Spleen (tissue), 11 donors: ENCODE results near the gene TBCE. TPM values are rescaled to one million over a fixed set of nuclear protein-coding genes. Genes with fewer than 3 reads are reported as not detected.
A peak's percentile ranks its signal among the peaks of the same experiment; 100 is the strongest.

ENCODE experiments used
- DNase-seq: peaks from one replicate; pipeline ENCODE4 v3.0.0-alpha.2; 2020
- H3K27ac ChIP-seq, 8 donors: fragments of 200-600 bp; sonication (generic) in 7 of 8; 1 replicate in 4 of 8; 2 replicates in 4 of 8; pipeline versions ENCODE4 v1.5.0 to v1.8.0; 2016 to 2021; ENCODE audit warnings: inconsistent platforms in 4 of 8, mild to moderate bottlenecking in 4 of 8, moderate library complexity in 1 of 8
- H3K27me3 ChIP-seq, 7 donors: fragments of 200-600 bp; sonication (generic) in 6 of 7; replicated peaks in 1 of 7; 1 replicate in 4 of 7; 2 replicates in 3 of 7; pipeline versions ENCODE4 v1.5.0 to v1.8.0; 2016 to 2021; ENCODE audit warnings: inconsistent platforms in 3 of 7, mild to moderate bottlenecking in 1 of 7
- H3K36me3 ChIP-seq, 6 donors: fragments of 200-600 bp; sonication (generic) in 5 of 6; 1 replicate in 4 of 6; 2 replicates in 2 of 6; pipeline versions ENCODE4 v1.5.0 to v1.8.0; 2016 to 2021; ENCODE audit warnings: inconsistent platforms in 2 of 6
- H3K4me1 ChIP-seq, 6 donors: fragments of 200-600 bp; sonication (generic) in 5 of 6; 1 replicate in 3 of 6; 2 replicates in 3 of 6; pipeline versions ENCODE4 v1.5.0 to v1.8.0; 2016 to 2021; ENCODE audit warnings: inconsistent platforms in 3 of 6
- H3K4me3 ChIP-seq, 8 donors: fragments of 200-600 bp; sonication (generic) in 7 of 8; 1 replicate in 4 of 8; 2 replicates in 4 of 8; pipeline versions ENCODE4 v1.5.0 to v1.8.0; 2016 to 2021; ENCODE audit warnings: inconsistent platforms in 4 of 8, mild to moderate bottlenecking in 4 of 8, moderate library complexity in 2 of 8
- H3K9me3 ChIP-seq, 8 donors: fragments of 200-600 bp; sonication (generic) in 7 of 8; 1 replicate in 4 of 8; 2 replicates in 4 of 8; pipeline versions ENCODE4 v1.5.0 to v1.8.0; 2016 to 2021; ENCODE audit warnings: inconsistent platforms in 4 of 8
- POLR2A ChIP-seq, 3 donors: fragments of 450-650 bp; IDR thresholded peaks; one replicate each; pipeline ENCODE4 v1.5.1; 2017; ENCODE audit warnings: antibody characterized with exemption in 3 of 3, mild to moderate bottlenecking in 1 of 3
- POLR2AphosphoS5 ChIP-seq, 3 donors: sonication (generic); formaldehyde crosslinking; IDR thresholded peaks; one replicate each; pipeline ENCODE4 v1.5.1; 2017; ENCODE audit warnings: antibody characterized with exemption in 3 of 3
- WGBS, 5 donors: extraction: QIAGEN DNeasy Blood & Tissue Kit in 3 of 5; methylation state at CpG; one replicate each; pipeline versions ENCODE4 v1.1.5 to v1.1.7; 2013 to 2018; 5-methylcytosine and 5-hydroxymethylcytosine counted together
- intact Hi-C: fragments of 100-400 bp; cut with DNase I; formaldehyde crosslinking; loops from one replicate; pipeline ENCODE4 v1.15.0; 2023; ENCODE audit warnings: low total_unique reads
- polyA plus RNA-seq, 3 donors: library from polyadenylated mRNA; stranded (reverse); fragments of 200-250 nt; gene quantifications; one replicate each; pipeline ENCODE4 v1.2.1, GENCODE V29; 2013
- total RNA-seq, 7 donors: library from RNA; depleted of rRNA in 3 of 7; stranded (reverse); fragments of >200 nt in 3 of 7; fragmentation: NEBNext Ultra II Directional in 4 of 7; extraction: Animal tissue kit (Norgen Biotek cat#: 25700) in 4 of 7; gene quantifications; one replicate each; pipeline versions ENCODE4 v1.1.0 to v1.2.1, GENCODE V29; 2016 to 2021
- TF ChIP-seq, protein P1 (sequence below), 11 experiments: fragments of 200-600 bp in 7 of 11; fragments of 450-650 bp in 4 of 11; sonication (generic) in 4 of 11; IDR thresholded peaks in 8 of 11; conservative IDR thresholded peaks in 3 of 11; 1 replicate in 7 of 11; 2 replicates in 4 of 11; pipeline versions ENCODE4 v1.4.0 to v1.8.0; 2016 to 2021; ENCODE audit warnings: antibody characterized with exemption in 11 of 11, inconsistent platforms in 4 of 11, mild to moderate bottlenecking in 1 of 11
- donor health status: healthy with polysubstance abuse.
- donor health status: DM: no; HTN: no; CAD: no; lungs with moderate emphysema.
- donor health status: DM: no; HTN: no; CAD: no.
- donor health status: Bipolar disorder and iron deficiency.
- donor health status: healthy.
- donor health status: DM: no; HTN: no; CAD: no.
- donor health status: DM: yes; HTN: yes; CAD: no.

TBCE gene
- total and polyA plus RNA-seq, 10 donors = 13.6 to 30.0 (median 18.2) TPM

DNA sequence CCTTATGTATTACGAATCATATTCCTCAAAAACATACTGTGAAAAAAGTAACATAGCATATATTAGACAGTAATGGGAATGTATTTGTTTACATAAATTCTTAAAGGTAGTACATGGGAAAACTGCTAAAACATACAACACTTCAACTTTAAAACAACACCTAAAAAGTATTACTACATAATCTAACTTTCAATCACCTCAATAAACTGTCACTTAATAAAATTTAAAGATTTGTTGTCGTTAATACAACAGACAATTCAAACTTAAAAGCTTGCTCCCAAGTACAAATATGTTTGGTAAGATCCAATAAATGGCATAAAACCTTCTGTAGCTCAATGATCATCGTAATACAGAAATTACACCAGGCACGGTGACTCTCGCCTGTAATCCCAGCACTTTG, 42.9 kb upstream of the TBCE start:
- peaks cover 47 to 78% (median 63%) of the 10 kb centered on the region in 6 donors for H3K4me1 ChIP-seq

DNA sequence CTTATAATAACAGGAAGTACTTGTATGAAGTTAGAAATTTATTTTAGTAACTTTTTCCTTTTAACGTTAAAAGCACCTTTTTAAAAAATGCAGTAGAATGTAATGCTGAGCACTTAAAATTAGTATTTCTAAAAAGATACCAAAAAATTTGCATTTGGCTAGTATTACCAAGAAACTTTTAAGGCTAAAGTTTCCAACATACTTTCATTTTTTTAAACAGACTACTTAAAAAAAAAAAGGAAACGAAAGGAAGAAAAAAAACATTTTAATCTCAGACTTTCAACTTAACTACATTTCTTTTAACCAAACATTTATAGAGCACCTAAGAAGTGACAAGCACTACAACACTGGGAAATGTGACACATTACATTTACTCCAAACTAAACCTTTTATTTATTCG, 42.1 kb upstream of the TBCE start:
- Histone ChIP-seq H3K4me3 (peak overlapping the region in 5 of 8 donors; percentile 1 to 97 (median 90)), H3K4me1 (peaks cover 51 to 78% (median 66%) of the 10 kb centered on the region in 6 donors), H3K27me3 (no peaks in the 10 kb centered on the region), H3K9me3 (no peaks in the 10 kb centered on the region), H3K36me3 (peaks cover 0 to 30% (median 0%) of the 10 kb centered on the region in 6 donors), H3K27ac (peak overlapping the region in 6 of 8 donors; percentile 95 to 100 (median 98))
- DNase-seq = no peak
- WGBS, 5 donors = 10 to 17% (median 12%) methylated on average over 3 of the region's 3 CpGs
- TF ChIP-seq, protein P1, sequence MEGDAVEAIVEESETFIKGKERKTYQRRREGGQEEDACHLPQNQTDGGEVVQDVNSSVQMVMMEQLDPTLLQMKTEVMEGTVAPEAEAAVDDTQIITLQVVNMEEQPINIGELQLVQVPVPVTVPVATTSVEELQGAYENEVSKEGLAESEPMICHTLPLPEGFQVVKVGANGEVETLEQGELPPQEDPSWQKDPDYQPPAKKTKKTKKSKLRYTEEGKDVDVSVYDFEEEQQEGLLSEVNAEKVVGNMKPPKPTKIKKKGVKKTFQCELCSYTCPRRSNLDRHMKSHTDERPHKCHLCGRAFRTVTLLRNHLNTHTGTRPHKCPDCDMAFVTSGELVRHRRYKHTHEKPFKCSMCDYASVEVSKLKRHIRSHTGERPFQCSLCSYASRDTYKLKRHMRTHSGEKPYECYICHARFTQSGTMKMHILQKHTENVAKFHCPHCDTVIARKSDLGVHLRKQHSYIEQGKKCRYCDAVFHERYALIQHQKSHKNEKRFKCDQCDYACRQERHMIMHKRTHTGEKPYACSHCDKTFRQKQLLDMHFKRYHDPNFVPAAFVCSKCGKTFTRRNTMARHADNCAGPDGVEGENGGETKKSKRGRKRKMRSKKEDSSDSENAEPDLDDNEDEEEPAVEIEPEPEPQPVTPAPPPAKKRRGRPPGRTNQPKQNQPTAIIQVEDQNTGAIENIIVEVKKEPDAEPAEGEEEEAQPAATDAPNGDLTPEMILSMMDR (IDR thresholded peaks at IDR 0.05 in 8 of 11, conservative IDR thresholded peaks at IDR 0.05 in 3 of 11) = no peak
- intact Hi-C loops = loop anchor here (10.0 kb wide), 1 partner anchor 70 kb away; no protein-coding TSS in a partner anchor

More for the DNA sequence above, 42.9 kb upstream of the TBCE start:
- H3K4me3 ChIP-seq = peak overlapping the region in 4 of 8 donors; percentile 1 to 97 (median 42)
- H3K27ac ChIP-seq = peak overlapping the region in 5 of 8 donors; percentile 96 to 100 (median 99)
- TF ChIP-seq POLR2AphosphoS5 (IDR thresholded peaks at IDR 0.05) = no peak
- TF ChIP-seq POLR2A (IDR thresholded peaks at IDR 0.05) = no peak
- TF ChIP-seq, protein P1 (IDR thresholded peaks at IDR 0.05 in 8 of 11, conservative IDR thresholded peaks at IDR 0.05 in 3 of 11) = no peak
- no peaks in the 10 kb centered on the region for H3K27me3 ChIP-seq
- H3K36me3 ChIP-seq = peaks cover 0 to 39% (median 0%) of the 10 kb centered on the region in 6 donors
- 78 to 90% (median 88%) methylated on average over 5 of the region's 5 CpGs for WGBS, 5 donors
- no peak for DNase-seq
- intact Hi-C loops = loop anchor here (10.0 kb wide), 1 partner anchor 69 kb away; no protein-coding TSS in a partner anchor
- no peaks in the 10 kb centered on the region for H3K9me3 ChIP-seq

DNA sequence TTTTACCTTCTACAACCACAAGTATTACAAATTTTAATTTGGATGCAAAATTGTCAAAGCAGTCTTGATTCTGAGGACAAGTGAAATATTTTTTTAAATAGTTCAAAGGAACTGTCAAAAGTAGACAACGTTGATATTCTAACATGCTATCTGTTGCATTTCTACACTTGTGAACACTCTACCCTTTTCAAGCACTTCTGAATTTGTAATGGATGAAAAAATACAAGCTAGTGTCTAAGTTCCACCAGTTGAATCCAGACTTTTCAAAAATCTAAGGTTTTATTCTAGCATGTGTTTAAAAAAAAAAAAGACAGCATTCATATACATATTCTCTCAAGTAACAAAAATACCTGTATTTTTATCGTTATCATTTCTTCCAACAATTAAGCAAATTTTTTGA, 41.4 kb upstream of the TBCE start:
- DNase-seq = no peak
- intact Hi-C loops = loop anchor here (10.0 kb wide), 1 partner anchor 71 kb away; no protein-coding TSS in a partner anchor
- peaks cover 0 to 23% (median 0%) of the 10 kb centered on the region in 6 donors for H3K36me3 ChIP-seq
- H3K27ac ChIP-seq = peak overlapping the region in 7 of 8 donors; percentile 95 to 100 (median 98)
- H3K27me3 ChIP-seq = no peaks in the 10 kb centered on the region
- no peaks in the 10 kb centered on the region for H3K9me3 ChIP-seq
- TF ChIP-seq, protein P1 (IDR thresholded peaks at IDR 0.05 in 8 of 11, conservative IDR thresholded peaks at IDR 0.05 in 3 of 11) = no peak
- TF ChIP-seq POLR2A (IDR thresholded peaks at IDR 0.05) (no peak), POLR2AphosphoS5 (IDR thresholded peaks at IDR 0.05) (no peak)
- WGBS, 5 donors = 19 to 37% (median 31%) methylated on average over 2 of the region's 2 CpGs
- H3K4me3 ChIP-seq = peak overlapping the region in 7 of 8 donors; percentile 62 to 97 (median 90)
- peaks cover 57 to 78% (median 67%) of the 10 kb centered on the region in 6 donors for H3K4me1 ChIP-seq

DNA sequence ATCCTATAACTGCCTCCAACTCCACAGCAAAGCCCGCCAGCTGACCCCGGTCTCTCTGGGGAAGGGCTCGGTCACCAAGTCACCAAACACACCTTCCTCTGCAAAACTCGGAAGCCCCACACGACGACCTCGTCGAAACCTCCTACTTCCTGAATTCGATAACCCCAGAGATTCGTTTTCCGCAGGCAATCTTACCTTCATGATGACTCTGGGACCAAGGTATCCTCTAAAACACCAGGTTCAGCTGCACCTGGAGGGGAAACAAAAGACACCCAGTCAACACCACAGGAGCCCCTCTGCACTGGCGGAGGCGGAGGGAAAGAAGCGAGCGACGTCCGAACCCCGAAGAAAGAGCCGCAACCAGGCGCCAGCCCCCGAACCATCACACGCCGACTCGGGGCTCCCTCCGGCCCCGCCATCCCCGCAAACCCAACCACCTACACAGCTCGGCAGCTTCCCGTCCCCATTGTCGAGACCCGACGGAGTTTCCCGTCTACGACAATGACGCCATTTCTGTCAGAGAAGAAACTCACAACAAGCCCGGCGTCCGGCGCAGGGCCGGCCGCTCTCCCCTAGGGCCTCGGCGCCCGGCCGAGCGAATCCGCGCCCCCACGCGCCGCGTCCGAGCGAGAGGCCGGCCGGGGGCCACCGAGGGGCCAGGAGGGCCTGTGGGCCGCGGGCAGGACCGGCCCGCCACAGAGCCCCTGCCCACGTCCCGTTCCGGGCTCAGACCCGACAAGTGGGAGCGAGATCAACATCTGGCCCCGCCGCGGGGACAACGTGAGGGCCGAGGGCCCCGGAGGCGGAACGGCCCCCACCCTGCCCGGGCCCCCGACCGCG, 40.3 kb upstream of the TBCE start:
- Histone ChIP-seq H3K36me3 (peaks cover 0 to 12% (median 0%) of the 10 kb centered on the region in 6 donors), H3K4me1 (peaks cover 60 to 78% (median 72%) of the 10 kb centered on the region in 6 donors), H3K27ac (peak overlapping the region; percentile 91 to 100 (median 98)), H3K4me3 (peak overlapping the region; percentile 62 to 97 (median 90)), H3K27me3 (no peaks in the 10 kb centered on the region), H3K9me3 (no peaks in the 10 kb centered on the region)
- intact Hi-C loops = loop anchor here (10.0 kb wide), 1 partner anchor 72 kb away; no protein-coding TSS in a partner anchor
- no peak for TF ChIP-seq POLR2A (IDR thresholded peaks at IDR 0.05)
- TF ChIP-seq POLR2AphosphoS5 (IDR thresholded peaks at IDR 0.05) = peak; percentile 62 to 82 (median 77)
- TF ChIP-seq, protein P1 (IDR thresholded peaks at IDR 0.05 in 8 of 11, conservative IDR thresholded peaks at IDR 0.05 in 3 of 11) = no peak
- 0% methylated on average over 36 to 78 of the region's 78 CpGs for WGBS, 5 donors
- DNase-seq = peak; percentile 92
